Coronary artery (tissue), 2 donors: ENCODE measurements around the gene GSTM3.
"Not testable (repeated sequence)": the region's sequence is repeated elsewhere in the genome, so short reads cannot be mapped to it uniquely, and the experiment has no call there.

Experiments
- DNase-seq: peaks from one replicate; pipeline ENCODE4 v3.0.0-alpha.2; 2017; ENCODE audit warnings: low spot score
- H3K27ac ChIP-seq, 2 donors: fragments of 200-600 bp; sonication (generic); one replicate each; pipeline ENCODE4 v1.5.1; 2016 to 2019
- H3K4me3 ChIP-seq: fragments of 200-600 bp; sonication (generic); 2 replicates; pipeline ENCODE4 v1.5.1; 2016; ENCODE audit warnings: mild to moderate bottlenecking, moderate library complexity
- TF ChIP-seq, protein P1 (sequence below): fragments of 200-600 bp; sonication (generic); IDR thresholded peaks from one replicate; pipeline ENCODE4 v1.5.1; 2019; ENCODE audit warnings: antibody characterized with exemption

The GSTM3 gene

GRCh38 chr1:109750241-109750882 is 9.5 kb upstream of the GSTM3 start:
- DNase-seq = peak; percentile 57
- no peak overlapping the region for H3K27ac ChIP-seq
- no peak overlapping the region for H3K4me3 ChIP-seq
- TF ChIP-seq, protein P1, sequence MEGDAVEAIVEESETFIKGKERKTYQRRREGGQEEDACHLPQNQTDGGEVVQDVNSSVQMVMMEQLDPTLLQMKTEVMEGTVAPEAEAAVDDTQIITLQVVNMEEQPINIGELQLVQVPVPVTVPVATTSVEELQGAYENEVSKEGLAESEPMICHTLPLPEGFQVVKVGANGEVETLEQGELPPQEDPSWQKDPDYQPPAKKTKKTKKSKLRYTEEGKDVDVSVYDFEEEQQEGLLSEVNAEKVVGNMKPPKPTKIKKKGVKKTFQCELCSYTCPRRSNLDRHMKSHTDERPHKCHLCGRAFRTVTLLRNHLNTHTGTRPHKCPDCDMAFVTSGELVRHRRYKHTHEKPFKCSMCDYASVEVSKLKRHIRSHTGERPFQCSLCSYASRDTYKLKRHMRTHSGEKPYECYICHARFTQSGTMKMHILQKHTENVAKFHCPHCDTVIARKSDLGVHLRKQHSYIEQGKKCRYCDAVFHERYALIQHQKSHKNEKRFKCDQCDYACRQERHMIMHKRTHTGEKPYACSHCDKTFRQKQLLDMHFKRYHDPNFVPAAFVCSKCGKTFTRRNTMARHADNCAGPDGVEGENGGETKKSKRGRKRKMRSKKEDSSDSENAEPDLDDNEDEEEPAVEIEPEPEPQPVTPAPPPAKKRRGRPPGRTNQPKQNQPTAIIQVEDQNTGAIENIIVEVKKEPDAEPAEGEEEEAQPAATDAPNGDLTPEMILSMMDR = no peak

- H3K4me3 ChIP-seq = no peak overlapping the region
- TF ChIP-seq, protein P1 = no peak
- H3K27ac ChIP-seq = no peak overlapping the region
- no peak for DNase-seq
Observed at GRCh38 chr1:109749221-109749620, 8.4 kb upstream of the GSTM3 start.

DNA sequence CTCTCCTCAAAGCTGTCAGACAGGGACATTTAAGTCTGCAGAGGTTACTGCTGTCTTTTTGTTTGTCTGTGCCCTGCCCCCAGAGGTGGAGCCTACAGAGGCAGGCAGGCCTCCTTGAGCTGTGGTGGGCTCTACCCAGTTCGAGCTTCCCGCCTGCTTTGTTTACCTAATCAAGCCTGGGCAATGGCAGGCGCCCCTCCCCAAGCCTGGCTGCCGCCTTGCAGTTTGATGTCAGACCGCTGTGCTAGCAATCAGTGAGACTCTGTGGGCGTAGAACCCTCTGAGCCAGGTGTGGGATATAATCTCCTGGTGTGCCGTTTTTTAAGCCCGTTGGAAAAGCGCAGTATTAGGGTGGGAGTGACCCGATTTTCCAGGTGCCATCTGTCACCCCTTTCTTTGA is 7.5 kb upstream of the GSTM3 start:
- not testable (repeated sequence) for DNase-seq, H3K27ac ChIP-seq, H3K4me3 ChIP-seq

- DNase-seq = peak; percentile 85
- peak overlapping the region; percentile 77 to 82 for H3K27ac ChIP-seq
- peak overlapping the region; percentile 80 for H3K4me3 ChIP-seq
- TF ChIP-seq, protein P1 = no peak
Observed at GRCh38 chr1:109739738-109740614, 862 bp downstream of the GSTM3 start.

GRCh38 chr1:109733236-109733870 is 7.5 kb downstream of the GSTM3 start:
- Histone ChIP-seq H3K27ac (no peak overlapping the region), H3K4me3 (no peak overlapping the region)
- TF ChIP-seq, protein P1 = no peak
- no peak for DNase-seq

DNA sequence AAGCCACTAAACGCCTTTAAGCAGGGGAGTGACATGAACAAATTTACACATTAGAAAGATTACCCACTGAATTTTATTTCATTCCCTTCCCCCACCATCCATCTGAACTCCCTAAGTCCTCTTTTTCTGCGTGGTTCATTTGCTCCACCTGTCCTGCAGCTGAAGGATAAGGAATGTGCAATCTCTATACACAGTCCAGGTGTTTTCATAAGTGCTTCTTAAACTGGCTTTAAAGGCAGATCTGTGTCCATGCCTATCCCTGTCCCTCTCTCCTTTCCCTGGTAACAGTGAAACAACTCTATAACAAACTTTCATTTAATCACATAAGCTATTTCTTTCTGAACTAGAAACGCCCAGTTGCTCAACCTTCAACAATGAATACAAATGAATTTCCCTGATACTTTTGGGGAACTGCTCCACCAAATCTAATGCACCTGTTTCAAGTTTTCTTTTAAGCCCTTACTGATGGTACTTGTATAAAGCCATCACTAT is 8.4 kb downstream of the GSTM3 start:
- no peak overlapping the region for H3K27ac ChIP-seq
- TF ChIP-seq, protein P1 = no peak
- no peak overlapping the region for H3K4me3 ChIP-seq
- DNase-seq = no peak

DNA sequence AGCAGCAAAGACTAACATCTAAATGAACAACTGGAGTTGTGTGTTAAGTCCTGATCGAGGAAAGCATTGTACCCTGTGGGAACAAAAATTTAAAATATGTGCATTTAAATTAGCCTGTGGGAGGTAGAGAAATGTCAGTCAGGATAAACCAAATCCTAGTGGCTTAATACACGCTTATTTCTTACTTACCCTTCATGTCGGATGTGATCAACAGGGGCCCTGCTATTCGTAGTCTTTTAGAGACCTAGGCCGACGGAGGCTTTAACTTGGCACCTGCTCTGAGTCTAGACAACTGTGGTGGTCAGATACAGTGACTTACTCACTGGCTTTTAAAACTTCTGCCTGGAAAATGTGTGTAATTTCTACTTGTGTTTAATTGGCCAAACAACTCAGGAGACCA is 10.2 kb downstream of the GSTM3 start:
- H3K4me3 ChIP-seq = no peak overlapping the region
- DNase-seq = no peak
- no peak overlapping the region for H3K27ac ChIP-seq

More for the DNA sequence above, 10.2 kb downstream of the GSTM3 start:
- TF ChIP-seq, protein P1 = no peak
